Activated T-helper 9 cell treated with anti-CD3 and anti-CD28 coated beads, Interleukin-2, amount 50 U/mL, for 16 hours (primary cell): Measurements from ENCODE around the gene LRRC46.

ENCODE experiments used
- DNase-seq: peaks from one replicate; pipeline ENCODE4 v3.0.0-alpha.2; 2020; ENCODE audit warnings: low read depth

LRRC46 gene

DNA sequence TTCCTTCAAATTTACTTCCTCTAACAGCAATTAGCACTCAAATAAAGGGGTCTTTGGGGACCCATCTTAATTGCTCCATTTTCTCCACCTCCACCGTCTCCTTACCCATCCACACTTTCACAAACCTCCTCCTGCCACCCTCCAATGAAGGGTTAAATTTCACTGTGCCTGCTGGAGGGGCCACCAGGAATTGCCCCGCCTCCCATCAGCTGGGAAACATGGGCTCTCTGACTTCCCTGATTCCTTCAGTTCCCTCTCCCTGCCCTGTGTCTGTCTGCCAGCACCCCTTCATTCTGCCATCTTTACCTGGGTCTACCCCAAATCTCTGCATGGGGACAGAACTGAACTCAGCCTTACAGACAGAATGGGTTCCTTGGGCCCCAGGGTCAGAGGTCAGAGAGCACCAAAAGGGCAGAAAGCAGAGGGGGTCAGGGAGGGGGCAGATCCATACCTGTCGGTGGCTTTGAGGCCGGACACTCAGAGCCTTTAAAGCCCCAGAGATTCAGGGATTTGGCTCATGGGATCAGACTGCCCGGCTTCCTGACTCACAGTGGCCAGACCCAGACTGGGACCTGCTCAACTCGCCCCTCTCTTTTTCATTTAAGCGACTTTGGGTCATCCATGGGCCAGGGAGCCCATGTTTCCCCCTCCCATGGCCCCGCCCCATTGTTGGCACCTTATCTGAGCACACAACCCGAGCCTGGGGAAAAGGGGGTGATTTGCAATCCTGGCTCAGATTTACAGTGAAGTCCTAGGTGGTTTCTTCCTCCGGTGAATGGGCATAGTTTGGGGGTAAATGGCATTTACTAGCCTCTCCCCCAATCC is 46.9 kb downstream of the LRRC46 start:
- DNase-seq, result no peak

DNA sequence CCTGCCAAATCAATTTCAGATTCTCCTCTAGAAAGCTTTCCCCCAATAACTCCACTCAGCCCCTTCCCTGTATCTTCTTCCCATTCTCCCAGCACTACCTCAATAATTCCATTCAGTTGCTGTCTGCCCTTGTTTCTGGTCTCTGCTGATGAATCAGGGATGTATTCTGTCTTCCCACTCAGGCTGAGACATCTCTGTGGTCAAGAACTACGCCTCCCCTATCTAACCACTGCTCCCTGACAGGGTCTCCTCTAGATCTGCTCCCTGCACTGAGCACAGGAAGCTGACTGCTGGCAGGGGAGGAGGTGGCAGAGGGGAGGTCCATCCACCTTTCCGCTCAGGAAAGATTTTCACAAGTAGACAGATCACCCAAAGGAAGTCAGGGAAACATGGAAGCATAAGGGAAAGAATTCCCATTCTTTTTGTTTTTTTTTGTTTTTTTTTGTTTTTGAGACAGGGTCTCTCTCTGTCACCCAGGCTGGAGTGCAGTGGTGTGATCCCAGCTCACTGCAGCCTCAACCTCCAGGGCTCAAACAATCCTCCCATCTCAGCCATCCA is 47.6 kb downstream of the LRRC46 start:
- DNase-seq, result no peak

DNA sequence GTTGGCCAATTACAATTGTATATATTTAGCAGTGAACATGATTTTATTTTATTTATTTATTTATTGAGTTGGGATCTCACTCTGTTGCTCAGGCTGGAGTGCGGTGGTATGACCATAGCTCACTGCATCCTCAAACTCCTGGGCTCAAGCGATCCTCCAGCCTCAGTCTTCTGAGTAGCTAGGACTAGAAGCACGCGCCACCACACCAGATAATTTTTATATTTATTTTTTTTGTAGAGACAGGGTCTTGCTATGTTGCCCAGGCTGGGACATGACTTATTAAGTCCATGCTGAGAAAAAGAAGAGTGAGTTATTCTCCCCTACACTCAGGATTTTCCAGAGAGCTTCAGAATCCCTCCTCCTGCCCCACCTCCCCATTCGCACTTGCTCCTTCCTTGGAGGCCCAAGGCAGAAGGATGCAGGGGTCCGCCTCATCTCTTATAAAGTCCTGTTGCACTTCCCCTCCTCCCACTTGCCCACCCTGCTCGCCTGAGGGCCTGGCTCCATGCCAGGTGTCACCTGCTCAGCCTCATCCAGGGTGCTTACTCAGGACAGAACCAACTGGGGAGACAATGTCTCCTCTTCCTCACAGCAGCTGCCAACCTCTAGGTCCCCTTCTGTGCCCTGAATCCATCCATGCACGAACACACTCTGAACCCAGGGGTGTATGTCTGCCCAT is 48.4 kb downstream of the LRRC46 start:
- DNase-seq, result no peak

DNA sequence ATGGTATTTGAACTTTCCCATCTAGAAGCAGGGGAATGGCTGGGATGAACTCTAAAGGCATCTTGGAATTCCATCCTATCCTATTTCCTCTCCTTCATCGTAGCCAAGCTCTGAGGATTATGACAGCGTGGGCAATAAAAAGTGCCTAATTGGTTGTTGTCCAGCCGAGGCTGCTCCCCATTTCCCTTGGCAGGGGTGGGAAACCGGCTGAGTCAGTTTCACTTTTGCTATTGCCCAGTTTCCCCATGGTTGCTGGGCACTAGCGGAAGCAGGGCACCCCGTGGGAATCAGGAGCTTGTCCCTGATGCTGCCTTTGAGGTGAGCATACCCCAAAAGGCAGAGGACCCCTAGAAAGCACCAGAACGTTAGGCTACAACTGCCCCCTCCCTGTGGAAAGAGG is 50.8 kb downstream of the LRRC46 start:
- no peak for DNase-seq

DNA sequence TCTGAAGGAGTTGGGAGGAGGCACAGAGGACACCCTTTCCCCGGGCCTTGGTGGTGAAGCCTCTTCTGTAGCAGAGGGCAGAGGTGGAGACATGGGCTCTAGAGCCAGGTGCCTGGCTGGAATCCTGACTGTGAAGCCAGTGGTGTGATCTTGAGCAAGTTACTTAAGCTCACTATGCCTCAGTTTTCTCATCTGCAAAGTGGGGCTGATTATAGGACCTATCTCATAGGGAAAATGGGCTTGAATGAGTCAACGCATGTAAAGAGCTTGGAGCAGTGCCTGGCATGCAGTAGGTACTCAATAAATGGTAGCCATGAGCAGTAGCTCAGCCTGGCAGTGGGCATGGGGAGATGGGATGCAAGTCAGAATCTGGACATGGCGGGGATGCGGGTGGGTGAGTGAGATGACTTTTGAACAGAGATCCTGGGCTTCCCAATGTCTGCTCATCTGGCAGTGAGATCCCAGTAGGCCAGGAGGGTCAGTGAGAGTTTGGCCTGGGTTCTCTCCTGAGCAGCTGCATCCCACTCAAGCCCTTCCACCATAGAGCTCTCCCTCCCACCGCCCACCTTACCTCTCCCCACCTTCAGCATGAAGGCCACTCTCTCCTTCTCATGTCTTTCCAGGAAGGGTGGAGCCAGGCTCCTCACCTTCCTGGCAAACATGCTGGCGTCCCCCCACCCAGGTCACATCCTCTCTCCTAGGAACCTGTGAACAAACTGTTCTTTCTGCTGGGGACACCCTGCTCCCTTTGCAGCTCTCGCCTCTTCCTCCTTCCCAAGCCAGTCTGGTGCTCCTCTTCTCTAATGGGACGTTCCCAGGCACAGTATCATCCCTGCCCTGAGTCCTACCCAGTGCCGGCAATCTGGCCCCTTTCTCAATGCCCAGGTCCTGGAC is 51.5 kb downstream of the LRRC46 start:
- no peak for DNase-seq

DNA sequence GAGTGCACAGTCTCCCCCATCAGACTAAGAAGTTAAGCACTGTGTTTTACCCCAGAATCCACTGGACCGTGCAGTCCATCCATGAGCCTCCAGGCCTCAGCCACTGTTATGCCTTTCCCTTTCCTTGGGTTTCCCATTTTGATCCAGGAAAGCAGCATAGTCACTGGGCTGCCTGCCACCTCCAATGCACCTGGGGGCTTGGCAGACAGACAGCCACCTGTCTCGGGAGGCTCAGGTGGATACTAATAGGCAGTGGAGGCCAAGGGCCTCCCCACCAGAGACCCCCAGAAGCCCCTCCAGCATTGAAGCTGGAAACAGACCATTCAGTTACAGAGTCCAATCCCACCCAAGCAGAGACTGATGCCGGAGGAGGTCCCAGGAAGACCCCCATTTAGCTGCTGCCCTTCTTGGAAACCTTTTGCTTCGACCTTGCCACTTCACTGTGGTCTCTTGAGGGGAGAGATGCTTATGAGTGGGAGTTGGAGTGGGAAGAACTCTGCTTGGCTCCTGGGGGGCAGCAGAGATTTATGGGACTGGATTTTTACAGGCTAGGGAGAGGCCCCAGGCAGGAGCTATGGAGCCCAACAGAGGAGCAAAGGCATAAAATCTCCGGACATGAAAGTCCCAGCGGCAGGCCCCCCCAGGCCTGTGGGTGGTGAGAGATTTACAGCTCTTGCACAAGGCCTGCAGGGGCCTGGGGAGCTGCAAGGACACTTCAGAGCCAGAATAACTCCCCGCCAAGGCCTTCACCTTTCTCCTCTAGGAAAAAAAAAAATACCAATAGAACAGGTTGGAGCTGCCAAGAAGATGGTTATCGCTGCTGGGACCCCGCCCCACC is 52.3 kb downstream of the LRRC46 start:
- no peak for DNase-seq

DNA sequence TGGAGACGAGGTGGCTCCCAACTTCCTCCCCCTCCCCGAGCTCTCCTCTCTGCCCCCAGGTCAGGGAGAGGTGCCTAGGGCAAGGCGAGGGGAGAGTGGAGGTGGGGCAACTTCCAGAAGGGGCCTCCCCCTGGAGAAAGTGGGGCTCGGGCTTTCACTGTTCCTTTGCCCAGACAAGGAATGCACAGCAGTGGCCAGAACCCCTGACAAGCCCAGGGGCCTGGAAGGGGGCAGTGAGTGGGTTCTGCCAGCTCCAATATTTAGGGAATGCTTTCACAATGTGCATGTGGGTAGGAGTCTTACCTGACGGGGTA is 52.9 kb downstream of the LRRC46 start:
- no peak for DNase-seq

DNA sequence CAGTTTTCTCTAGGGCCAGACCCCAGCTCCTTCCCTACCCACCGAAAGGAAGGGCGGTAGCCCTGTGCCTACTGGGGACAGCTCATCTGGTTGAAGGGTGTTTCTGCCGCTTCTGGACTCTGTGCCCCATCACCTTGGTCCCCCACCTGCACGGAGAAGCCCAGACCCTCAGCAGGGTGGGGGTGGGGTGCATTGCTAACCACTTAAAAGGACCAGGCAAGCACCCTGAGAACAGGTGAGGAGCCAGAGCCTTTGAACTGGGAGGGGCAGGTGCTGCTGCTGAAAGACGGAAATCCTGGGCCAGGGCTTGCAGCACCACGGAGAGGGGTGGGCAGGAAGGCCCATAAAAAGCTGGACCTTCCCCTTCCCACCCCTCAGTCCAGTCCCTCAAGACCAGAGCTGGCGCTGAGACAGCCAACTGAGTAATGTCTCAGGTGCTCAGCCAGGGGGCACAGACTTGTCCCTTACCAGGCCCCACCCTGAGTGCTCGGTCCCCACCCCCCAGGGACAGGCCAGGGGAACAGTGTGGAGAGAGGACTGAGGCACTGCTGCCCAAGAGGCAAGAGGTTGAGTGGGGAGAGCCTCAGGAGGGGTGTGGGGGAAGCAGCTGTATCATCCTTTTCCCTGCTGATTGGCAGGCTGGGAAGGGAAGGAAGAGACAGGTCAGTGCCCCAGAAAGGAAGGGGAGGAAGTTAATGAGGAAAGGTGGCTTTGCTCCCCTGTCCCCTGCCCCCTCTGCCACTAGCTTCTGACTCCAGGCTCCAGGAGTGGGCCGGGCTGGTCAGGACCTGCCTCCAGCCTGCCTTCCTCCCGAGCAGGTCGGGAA is 53.6 kb downstream of the LRRC46 start:
- DNase-seq, result no peak
